MM.1S (cell line): ENCODE results near the gene BCAP29.

Experiments used
- CTCF ChIP-seq: fragments of 300-600 bp; sonication (generic); IDR thresholded peaks from 2 replicates; pipeline ENCODE4 v1.5.1; 2016; ENCODE audit warnings: antibody characterized with exemption, low read length, mixed read lengths
- EZH2 ChIP-seq: fragments of 300-600 bp; sonication (generic); optimal IDR thresholded peaks from 2 replicates; pipeline ENCODE3; 2017; ENCODE audit warnings: low read depth, mild to moderate bottlenecking, antibody characterized with exemption, low read length, mixed read lengths
- EZH2phosphoT487 ChIP-seq: fragments of 300-600 bp; sonication (generic); IDR thresholded peaks from 2 replicates; pipeline ENCODE4 v1.6.1; 2018; ENCODE audit warnings: antibody characterized with exemption, low read length

GRCh38 chr7:107600816-107601215 is 20.8 kb downstream of the BCAP29 start:
- TF ChIP-seq CTCF (no peak), EZH2 (no peak), EZH2phosphoT487 (no peak)
